Measurements from ENCODE around the gene GRIP2. TPM values are rescaled to one million over a fixed set of nuclear protein-coding genes. Genes with fewer than 3 reads are reported as not detected.

GRIP2 gene
- total and polyA plus RNA-seq, 2 of the 4 experiments (the other 2 are of a cell fraction) = 0.05 TPM; not detected in 1

DNA sequence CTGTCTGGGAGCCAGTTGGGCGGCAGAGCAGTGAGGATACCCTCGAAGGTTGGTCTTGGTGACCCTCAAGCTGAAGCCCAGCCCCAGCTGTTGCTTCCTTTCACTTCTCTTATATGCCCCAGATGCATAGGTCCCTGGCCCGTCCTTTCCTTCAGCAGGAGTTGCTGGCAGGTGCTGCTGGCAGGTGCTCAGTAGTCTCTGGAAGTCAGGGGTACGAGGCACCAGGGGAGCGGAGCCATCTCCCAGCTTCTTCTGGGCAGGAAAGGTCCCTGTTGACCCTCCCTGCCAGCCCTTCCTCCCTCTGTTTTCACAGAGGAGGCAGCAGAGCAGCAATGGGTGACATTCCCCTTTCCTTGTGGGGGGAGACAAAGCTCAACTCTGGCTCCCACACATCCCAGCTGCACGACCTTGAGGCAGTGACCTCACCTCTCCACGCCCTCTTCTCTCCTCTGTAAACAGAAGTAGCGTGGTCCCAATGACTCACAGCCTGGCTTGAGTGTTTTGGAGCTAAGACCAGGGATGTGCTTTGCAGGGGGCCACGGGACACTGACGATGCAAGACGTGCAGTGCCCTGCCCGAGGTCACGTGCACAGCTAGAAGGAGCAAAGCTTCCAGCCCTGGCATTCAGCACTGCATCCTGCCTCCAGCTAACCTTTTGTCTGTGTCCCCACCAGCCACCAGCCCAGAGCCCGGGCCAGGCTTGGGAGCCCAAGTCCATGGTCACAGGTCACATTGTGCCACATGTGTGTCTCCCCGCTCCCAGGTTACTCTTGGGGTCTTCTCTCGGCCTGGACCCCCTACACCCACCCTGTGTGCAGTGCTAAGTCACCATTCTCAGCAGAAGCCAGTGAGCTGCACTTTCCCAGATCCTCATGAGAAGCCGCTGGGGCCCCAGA is 88.0 kb downstream of the GRIP2 start (continued):
- no peak for TF ChIP-seq CTCF (conservative IDR thresholded peaks at IDR 0.05; ENCODE audit: low read depth, low read length)

Data from IMR-90 (cell line).